Large intestine (tissue), 3 donors: Measurements from ENCODE around the gene TAS2R19. TPM values are rescaled to one million over a fixed set of nuclear protein-coding genes. Genes with fewer than 3 reads are reported as not detected.

Experiments
- DNase-seq, 2 donors: peaks; one replicate each; pipeline versions ENCODE4 v3.0.0 to v3.0.0-alpha.2; 2013
- H3K27ac ChIP-seq: one replicate; pipeline ENCODE4 v1.5.1; 2013; ENCODE audit warnings: low read length
- H3K27me3 ChIP-seq: 2 replicates; pipeline ENCODE4 v1.6.1; 2013; ENCODE audit warnings: low read length; ENCODE audit not compliant: control insufficient read depth, insufficient read depth
- H3K36me3 ChIP-seq: 2 replicates; pipeline ENCODE4 v1.6.1; 2013; ENCODE audit warnings: low read length; ENCODE audit not compliant: control insufficient read depth, insufficient read depth
- H3K4me1 ChIP-seq: one replicate; pipeline ENCODE4 v1.6.1; 2013; ENCODE audit warnings: low read length; ENCODE audit not compliant: control insufficient read depth, insufficient read depth
- H3K4me3 ChIP-seq: one replicate; pipeline ENCODE4 v1.5.1; 2013; ENCODE audit warnings: low read length
- H3K9me3 ChIP-seq: one replicate; pipeline ENCODE4 v1.6.1; 2013; ENCODE audit warnings: mild to moderate bottlenecking, low read depth, low read length, moderate library complexity; ENCODE audit not compliant: control insufficient read depth
- WGBS: methylation state at CpG from one replicate; pipeline ENCODE4 v1.1.5; 2013; ENCODE audit warnings: low lambda C conversion rate; ENCODE audit not compliant: insufficient coverage; 5-methylcytosine and 5-hydroxymethylcytosine counted together
- polyA plus RNA-seq: library from polyadenylated mRNA; unstranded; fragments of 120-200 nt; gene quantifications from one replicate; pipeline ENCODE4 v1.2.1, GENCODE V29; 2013

The TAS2R19 gene
- polyA plus RNA-seq, 1 donor: 0.87 TPM

DNA sequence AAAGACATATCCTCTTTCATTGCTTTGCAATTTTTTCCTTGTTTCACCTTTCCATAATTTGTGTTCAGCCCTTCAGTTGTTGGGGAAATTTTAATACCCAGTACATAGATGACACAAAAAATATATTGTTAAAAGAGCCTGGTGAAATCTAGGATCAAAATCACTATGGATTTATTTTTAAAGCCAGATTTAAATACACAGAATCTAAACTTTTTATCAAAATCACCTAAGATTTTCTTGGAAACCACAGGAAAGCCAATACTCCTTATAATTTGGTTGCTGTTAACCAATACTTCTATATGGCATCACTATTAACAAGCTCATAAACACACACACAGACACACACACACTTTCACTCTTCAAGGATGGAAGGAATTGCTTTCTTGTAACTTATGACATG lies 24.2 kb downstream of the TAS2R19 start, which contains the start of gene TAS2R20:
Gene TAS2R20 (minus strand): TSS at position 101 of the 400 bp plus-strand sequence. CDS start 429 bp downstream, outside the sequence.
- H3K27ac ChIP-seq: no peak within 1 kb of the TSS
- H3K9me3 ChIP-seq: no peaks in the 10 kb centered on the region
- no peaks in the 10 kb centered on the region for H3K4me1 ChIP-seq
- H3K4me3 ChIP-seq: no peak within 1 kb of the TSS
- no peaks in the 10 kb centered on the region for H3K27me3 ChIP-seq
- no peaks in the 10 kb centered on the region for H3K36me3 ChIP-seq
- no peak for DNase-seq

GRCh38 chr12:10994307-10994706 lies 28.1 kb downstream of the TAS2R19 start:
- no peak overlapping the region for H3K4me3 ChIP-seq
- H3K36me3 ChIP-seq: no peaks in the 10 kb centered on the region
- H3K27ac ChIP-seq: no peak overlapping the region
- no peaks in the 10 kb centered on the region for H3K9me3 ChIP-seq
- WGBS: no CpG with 5 or more reads among the region's 3 CpGs
- DNase-seq: no peak
- no peaks in the 10 kb centered on the region for H3K4me1 ChIP-seq
- no peaks in the 10 kb centered on the region for H3K27me3 ChIP-seq

DNA sequence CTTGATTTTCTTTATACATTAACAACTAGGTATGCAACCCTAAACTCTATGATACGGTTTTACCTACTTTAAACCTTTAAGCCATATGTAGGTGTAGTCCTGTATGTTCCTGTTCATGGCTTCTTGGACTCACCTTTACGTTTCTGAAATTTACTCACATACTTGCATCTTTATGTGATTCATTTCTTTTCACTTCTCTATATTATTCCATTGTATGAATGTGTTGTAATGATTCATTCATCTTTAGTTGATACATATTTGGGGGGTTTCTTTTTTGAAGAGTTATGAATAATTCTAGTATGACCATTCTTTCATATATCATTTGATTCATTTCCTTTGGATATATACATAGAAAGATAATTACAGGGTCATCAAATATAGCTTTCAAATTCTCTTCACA lies 33.3 kb downstream of the TAS2R19 start:
- no peak overlapping the region for H3K27ac ChIP-seq
- H3K4me3 ChIP-seq: no peak overlapping the region
- no peak for DNase-seq
- H3K9me3 ChIP-seq: no peaks in the 10 kb centered on the region
- no peaks in the 10 kb centered on the region for H3K27me3 ChIP-seq
- H3K36me3 ChIP-seq: no peaks in the 10 kb centered on the region
- no peaks in the 10 kb centered on the region for H3K4me1 ChIP-seq
- WGBS: 89% methylated on average over 1 of the region's 2 CpGs

DNA sequence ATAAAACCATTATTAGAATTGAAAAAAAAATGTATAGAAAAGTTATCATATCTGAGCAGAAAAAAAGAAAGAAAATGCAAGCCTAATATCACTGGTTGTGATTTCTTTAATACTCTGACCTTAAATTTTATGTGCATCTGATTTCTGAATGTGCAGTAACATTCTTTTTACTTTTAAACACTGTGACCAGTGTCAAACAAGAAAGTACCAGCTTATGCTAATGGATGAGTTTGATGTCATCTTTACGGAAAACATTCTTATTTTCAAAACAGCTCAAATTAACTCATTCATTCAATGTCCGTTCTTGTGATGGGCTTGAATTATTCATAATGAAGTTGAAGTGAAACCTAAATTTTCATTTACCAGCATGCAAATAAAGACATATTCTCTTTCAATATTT lies 35.6 kb downstream of the TAS2R19 start, which contains the start of gene TAS2R50:
Gene TAS2R50 (minus strand): TSS at position 101 of the 400 bp plus-strand sequence. CDS start 52 bp downstream, at position 49.
- Histone ChIP-seq H3K27ac (no peak within 1 kb of the TSS), H3K36me3 (no peaks in the 10 kb centered on the region), H3K4me1 (no peaks in the 10 kb centered on the region), H3K27me3 (no peaks in the 10 kb centered on the region), H3K9me3 (no peaks in the 10 kb centered on the region), H3K4me3 (no peak within 1 kb of the TSS)
- WGBS: 0% methylated on average over 1 of the region's 2 CpGs
- no peak for DNase-seq

GRCh38 chr12:10982244-10982643 lies 40.2 kb downstream of the TAS2R19 start:
- Histone ChIP-seq H3K4me3 (no peak overlapping the region), H3K9me3 (no peaks in the 10 kb centered on the region), H3K27ac (no peak overlapping the region), H3K4me1 (no peaks in the 10 kb centered on the region), H3K27me3 (no peaks in the 10 kb centered on the region), H3K36me3 (no peaks in the 10 kb centered on the region)
- no peak for DNase-seq
- no CpG with 5 or more reads among the region's 5 CpGs for WGBS

DNA sequence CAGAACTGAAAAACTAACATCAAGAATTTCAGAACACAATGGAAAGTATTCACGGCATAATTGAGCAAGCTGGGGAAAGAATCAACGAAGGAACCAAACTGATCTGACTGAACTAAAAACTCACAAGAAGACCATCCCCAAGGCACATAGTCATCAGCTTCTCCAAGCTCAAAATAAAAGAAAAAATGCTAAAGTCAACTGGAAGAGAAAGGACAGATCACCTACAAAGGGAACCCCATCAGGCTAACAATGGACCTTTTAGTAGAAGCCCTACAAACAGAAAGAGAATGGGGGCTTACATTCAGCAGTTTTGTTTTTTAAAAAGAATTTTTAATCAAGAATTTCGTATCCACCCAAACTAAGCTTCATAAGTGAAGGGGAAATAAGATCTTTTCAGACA lies 47.5 kb downstream of the TAS2R19 start:
- Histone ChIP-seq H3K27me3 (no peaks in the 10 kb centered on the region), H3K27ac (no peak overlapping the region), H3K4me1 (no peaks in the 10 kb centered on the region), H3K36me3 (no peaks in the 10 kb centered on the region), H3K9me3 (no peaks in the 10 kb centered on the region), H3K4me3 (no peak overlapping the region)
- 92% methylated on average over 2 of the region's 3 CpGs for WGBS
- no peak for DNase-seq

Other genes with a start within 250 kb of the TAS2R19 start
- not detected for gene TAS2R7, start 220.0 kb downstream of the TAS2R19 start, polyA plus RNA-seq
- not detected for gene TAS2R8, start 215.3 kb downstream of the TAS2R19 start, polyA plus RNA-seq
- not detected for gene TAS2R9, start 212.5 kb downstream of the TAS2R19 start, polyA plus RNA-seq
- gene TAS2R10, start 196.3 kb downstream of the TAS2R19 start, polyA plus RNA-seq: 1.2 TPM
- 6.1 TPM for gene PRR4, start 173.1 kb downstream of the TAS2R19 start, polyA plus RNA-seq
- gene PRH1, start 138.4 kb downstream of the TAS2R19 start, polyA plus RNA-seq: 7.3 TPM
- 0.03 TPM for gene TAS2R13, start 113.1 kb downstream of the TAS2R19 start, polyA plus RNA-seq
- gene PRH2, start 93.4 kb downstream of the TAS2R19 start, polyA plus RNA-seq: 0.55 TPM
- gene TAS2R14, start 83.4 kb downstream of the TAS2R19 start, polyA plus RNA-seq: 3.5 TPM
- 0.04 TPM for gene TAS2R50, start 35.7 kb downstream of the TAS2R19 start, polyA plus RNA-seq
- 2.5 TPM for gene TAS2R20, start 24.3 kb downstream of the TAS2R19 start, polyA plus RNA-seq
- gene TAS2R31, start 8.8 kb upstream of the TAS2R19 start, polyA plus RNA-seq: 0.82 TPM
- gene TAS2R46, start 39.7 kb upstream of the TAS2R19 start, polyA plus RNA-seq: 0.13 TPM
- 0.48 TPM for gene TAS2R43, start 69.7 kb upstream of the TAS2R19 start, polyA plus RNA-seq
- gene TAS2R30, start 112.0 kb upstream of the TAS2R19 start, polyA plus RNA-seq: 0.07 TPM
- 13.2 TPM for gene SMIM10L1, start 148.6 kb upstream of the TAS2R19 start, polyA plus RNA-seq
- 0.06 TPM for gene TAS2R42, start 164.3 kb upstream of the TAS2R19 start, polyA plus RNA-seq
- not detected for gene PRB3, start 247.1 kb upstream of the TAS2R19 start, polyA plus RNA-seq